Gastrocnemius medialis (tissue), 4 donors: ENCODE results near the gene ELMO2.

Experiments used
- POLR2A ChIP-seq, 2 donors: fragments of 450-650 bp; IDR thresholded peaks; one replicate each; pipeline ENCODE4 v1.6.1; 2017; ENCODE audit warnings: antibody characterized with exemption in 2 of 2, mild to moderate bottlenecking in 2 of 2, moderate library complexity in 2 of 2
- TF ChIP-seq, protein P1 (sequence below), 5 experiments: fragments of 450-650 bp in 3 of 5; fragments of 200-600 bp in 2 of 5; sonication (generic) in 2 of 5; IDR thresholded peaks in 4 of 5; conservative IDR thresholded peaks in 1 of 5; 1 replicate in 4 of 5; 2 replicates in 1 of 5; pipeline ENCODE4 v1.5.1; 2016 to 2019; ENCODE audit warnings: antibody characterized with exemption in 5 of 5, mild to moderate bottlenecking in 3 of 5, moderate library complexity in 3 of 5

DNA sequence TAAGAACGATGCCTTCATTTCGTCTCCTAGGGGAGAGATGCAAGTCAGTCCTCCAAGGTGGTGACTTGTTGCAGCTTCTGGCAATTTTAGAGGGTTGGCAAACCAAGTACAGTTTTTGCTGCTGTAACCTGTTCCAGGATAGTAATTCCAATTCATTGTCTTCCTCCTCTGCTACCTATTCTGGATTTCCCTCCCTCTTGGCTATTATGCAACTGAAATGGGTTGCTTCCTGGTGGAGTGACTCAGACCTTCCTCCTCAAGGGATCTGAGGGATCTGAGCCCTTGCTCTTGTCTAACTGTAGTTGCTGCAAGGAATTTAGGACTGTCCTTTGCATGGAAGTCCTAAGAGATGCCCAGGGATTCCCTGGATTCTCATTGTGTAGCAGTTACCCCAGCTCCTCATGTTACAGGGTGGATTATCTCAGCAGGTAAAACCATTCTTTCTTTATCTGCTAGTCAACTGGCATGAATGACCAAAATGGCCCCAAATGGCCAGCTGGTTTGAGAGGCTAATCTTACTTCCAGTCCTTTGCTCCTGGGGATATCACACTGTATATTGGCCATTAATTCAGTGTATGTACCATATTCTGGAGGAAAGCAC is 17.6 kb upstream of the ELMO2 start:
- no peak for TF ChIP-seq POLR2A (IDR thresholded peaks at IDR 0.05)
- TF ChIP-seq, protein P1, sequence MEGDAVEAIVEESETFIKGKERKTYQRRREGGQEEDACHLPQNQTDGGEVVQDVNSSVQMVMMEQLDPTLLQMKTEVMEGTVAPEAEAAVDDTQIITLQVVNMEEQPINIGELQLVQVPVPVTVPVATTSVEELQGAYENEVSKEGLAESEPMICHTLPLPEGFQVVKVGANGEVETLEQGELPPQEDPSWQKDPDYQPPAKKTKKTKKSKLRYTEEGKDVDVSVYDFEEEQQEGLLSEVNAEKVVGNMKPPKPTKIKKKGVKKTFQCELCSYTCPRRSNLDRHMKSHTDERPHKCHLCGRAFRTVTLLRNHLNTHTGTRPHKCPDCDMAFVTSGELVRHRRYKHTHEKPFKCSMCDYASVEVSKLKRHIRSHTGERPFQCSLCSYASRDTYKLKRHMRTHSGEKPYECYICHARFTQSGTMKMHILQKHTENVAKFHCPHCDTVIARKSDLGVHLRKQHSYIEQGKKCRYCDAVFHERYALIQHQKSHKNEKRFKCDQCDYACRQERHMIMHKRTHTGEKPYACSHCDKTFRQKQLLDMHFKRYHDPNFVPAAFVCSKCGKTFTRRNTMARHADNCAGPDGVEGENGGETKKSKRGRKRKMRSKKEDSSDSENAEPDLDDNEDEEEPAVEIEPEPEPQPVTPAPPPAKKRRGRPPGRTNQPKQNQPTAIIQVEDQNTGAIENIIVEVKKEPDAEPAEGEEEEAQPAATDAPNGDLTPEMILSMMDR (IDR thresholded peaks at IDR 0.05 in 4 of 5, conservative IDR thresholded peaks at IDR 0.05 in 1 of 5), result no peak
